ENCODE results near the gene ZNF516.
A peak's percentile ranks its signal among the peaks of the same experiment; 100 is the strongest.

The ZNF516 gene

DNA sequence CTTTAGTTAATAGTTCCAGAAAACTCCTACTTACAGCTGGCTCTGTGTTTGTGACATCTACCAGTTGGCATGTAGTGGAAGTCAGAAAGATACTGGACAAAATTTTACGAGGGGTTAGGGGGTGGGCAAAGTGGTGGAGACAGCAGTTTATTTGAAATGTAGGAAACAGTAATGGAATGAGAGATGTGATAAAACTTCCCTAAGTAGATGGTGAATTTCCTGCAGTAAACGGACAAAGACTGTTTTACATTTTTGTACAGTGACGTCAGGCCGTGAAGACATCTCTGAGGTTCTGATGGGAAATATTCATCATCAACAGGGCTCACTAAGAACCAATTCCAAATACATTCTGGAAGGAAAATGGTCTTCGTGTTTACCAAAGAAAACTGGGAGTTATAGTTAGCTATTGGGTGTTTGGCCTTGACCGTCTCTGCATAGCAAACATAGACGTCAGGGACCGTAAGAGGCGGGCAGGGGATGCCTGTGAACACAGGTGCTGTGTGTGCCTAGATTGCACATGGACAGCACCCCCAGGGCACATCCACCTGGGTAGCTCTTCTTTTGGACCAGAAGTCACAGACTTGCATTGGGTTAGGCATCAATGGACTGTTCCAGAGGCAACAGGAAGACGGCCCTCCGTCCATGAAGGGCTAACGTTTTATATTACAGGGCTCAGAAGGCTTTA is 131.5 kb downstream of the ZNF516 start:
- DNase-seq (ENCODE audit: low read depth, low spot score): no peak
- no peak overlapping the region for H3K4me3 ChIP-seq (ENCODE audit: low read length)

- DNase-seq (ENCODE audit: low read depth, low spot score): no peak
- H3K4me3 ChIP-seq (ENCODE audit: low read length): no peak overlapping the region
These were observed 132.4 kb downstream of the ZNF516 start for GRCh38 chr18:76362676-76363075.

DNA sequence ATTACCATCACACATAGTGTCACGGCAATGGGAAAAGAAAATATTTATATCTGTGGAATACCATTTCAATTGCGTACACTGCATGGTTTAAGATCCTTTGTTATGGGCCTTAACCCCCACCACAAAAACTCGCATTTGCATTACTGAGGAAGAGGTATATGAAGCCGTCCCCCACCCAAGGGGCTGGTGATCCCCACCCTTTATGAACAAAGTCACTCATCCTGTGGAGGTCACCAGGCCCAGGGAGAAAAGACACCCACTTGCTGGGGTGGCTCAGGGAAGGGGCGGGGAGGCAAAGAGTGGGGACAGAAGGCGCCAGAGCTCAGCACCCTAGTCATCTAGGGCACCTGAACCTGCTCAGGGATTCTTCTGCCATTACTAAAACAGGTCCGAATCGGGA is 133.8 kb downstream of the ZNF516 start:
- DNase-seq (ENCODE audit: low read depth, low spot score): no peak
- no peak overlapping the region for H3K4me3 ChIP-seq (ENCODE audit: low read length)

DNA sequence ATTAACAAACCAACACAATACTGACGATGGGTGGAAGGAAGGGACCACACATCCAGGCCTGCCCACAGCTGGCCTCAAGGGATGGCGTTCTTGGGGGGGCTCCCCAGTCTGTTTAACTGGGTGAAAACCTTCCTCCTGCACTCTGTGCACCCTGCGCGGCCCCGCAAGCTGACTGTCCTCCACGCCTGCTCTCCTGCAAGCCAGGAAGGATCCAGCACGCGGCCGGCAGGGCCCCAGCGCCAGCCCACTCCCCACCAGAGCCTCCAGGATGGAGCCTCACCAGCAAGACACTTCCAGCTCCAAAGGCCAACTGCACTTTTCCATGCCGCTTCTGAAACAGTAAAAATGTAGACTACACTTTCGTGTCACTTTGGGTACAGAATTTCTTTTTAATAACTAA is 135.1 kb downstream of the ZNF516 start:
- no peak overlapping the region for H3K4me3 ChIP-seq (ENCODE audit: low read length)
- DNase-seq (ENCODE audit: low read depth, low spot score): no peak

- no peak for DNase-seq (ENCODE audit: low read depth, low spot score)
- no peak overlapping the region for H3K4me3 ChIP-seq (ENCODE audit: low read length)
These were observed 136.3 kb downstream of the ZNF516 start for GRCh38 chr18:76358774-76359173.

GRCh38 chr18:76357585-76358260 is 137.3 kb downstream of the ZNF516 start:
- no peak overlapping the region for H3K4me3 ChIP-seq (ENCODE audit: low read length)
- no peak for DNase-seq (ENCODE audit: low read depth, low spot score)

DNA sequence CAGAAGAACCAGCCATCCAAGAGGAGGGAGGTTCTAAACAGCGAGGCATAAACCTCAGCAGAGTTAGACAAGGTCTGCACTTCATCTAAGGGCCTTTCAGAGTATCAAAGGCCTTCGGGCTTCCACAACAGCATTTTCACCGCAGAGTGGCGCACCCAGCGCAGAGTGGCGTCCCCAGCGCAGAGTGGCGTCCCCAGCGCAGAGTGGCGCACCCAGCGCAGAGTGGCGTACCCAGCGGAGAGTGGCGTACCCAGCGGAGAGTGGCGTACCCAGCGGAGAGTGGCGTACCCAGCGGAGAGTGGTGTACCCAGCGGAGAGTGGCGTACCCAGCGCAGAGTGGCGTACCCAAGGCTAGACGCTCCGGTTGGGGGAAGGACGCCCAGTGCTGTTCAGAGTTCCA is 137.9 kb downstream of the ZNF516 start:
- no peak for DNase-seq (ENCODE audit: low read depth, low spot score)

GRCh38 chr18:76356666-76357065 is 138.4 kb downstream of the ZNF516 start:
- no peak overlapping the region for H3K4me3 ChIP-seq (ENCODE audit: low read length)
- DNase-seq (ENCODE audit: low read depth, low spot score): no peak

More for the DNA sequence above, 137.9 kb downstream of the ZNF516 start:
- no peak overlapping the region for H3K4me3 ChIP-seq (ENCODE audit: low read length)

DNA sequence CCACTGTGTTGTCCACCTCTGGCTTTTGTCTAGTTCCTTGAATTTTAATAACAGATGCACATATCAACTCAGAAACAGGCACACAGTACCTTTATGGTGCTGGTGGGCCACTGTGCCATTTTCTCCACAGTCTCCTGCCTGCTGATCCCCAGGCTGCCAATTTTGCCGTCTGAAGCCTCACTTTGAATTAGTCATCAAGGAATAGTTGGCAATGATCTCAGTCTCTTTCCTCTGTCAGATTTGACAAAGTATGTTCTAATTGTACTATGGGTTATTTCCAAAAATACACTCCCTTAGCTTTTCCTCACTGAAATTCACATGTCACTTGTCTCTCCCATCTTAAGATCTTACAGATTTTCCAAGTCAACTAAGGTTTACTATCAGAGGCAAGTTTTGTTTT is 140.7 kb downstream of the ZNF516 start:
- H3K4me3 ChIP-seq (ENCODE audit: low read length): no peak overlapping the region
- no peak for DNase-seq (ENCODE audit: low read depth, low spot score)

- no peak overlapping the region for H3K4me3 ChIP-seq (ENCODE audit: low read length)
- no peak for DNase-seq (ENCODE audit: low read depth, low spot score)
These were observed 141.5 kb downstream of the ZNF516 start for GRCh38 chr18:76353500-76353899.

DNA sequence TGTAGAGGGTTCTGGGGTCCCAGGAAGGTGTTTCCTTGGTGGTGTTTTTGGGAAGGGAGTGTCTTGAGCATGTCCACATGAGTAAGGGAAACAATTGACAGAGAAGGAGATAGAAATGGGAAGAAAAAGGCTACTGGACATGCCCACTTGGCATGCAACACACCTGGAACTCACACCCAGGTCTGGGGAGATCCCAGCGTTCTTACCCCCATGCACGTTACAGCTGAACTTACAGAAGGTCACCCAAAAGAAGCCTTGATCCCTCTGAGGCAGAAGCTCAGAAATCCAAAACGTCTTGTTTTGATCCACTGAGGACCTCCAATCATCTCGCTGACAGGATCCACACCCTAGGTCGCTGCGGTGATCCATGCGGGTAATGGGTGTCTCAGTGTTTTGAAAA is 142.0 kb downstream of the ZNF516 start:
- no peak for DNase-seq (ENCODE audit: low read depth, low spot score)
- no peak overlapping the region for H3K4me3 ChIP-seq (ENCODE audit: low read length)

DNA sequence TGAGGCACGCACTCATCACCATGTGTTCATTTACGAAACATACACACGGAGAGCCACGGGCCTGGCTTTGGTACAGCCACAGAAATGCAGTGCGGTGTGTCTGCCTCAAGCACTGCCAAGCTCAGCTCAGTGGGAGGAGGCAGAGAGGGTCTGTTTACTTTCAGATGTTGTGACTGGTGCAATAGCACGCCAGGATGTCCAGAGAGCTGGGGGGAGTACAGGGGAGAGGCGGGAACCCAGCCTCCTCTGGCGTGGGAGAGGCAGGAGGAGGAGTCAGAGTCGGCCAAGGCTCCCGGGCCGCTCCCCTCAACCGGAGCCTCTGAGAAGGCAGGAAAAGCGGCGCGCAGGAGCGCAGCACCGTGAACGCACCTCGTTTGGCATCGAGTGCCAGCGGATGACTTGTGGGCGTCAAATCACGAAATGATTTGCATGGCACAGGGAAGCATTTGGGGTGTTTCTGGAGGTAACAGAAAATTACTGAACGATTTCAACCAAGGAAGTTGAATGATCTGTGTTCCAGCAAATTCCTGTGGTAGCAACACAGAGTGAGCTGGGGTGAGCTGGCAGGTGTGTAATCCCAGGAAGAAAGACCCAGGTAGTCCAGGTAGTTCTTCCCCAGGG is 143.0 kb downstream of the ZNF516 start:
- no peak overlapping the region for H3K4me3 ChIP-seq (ENCODE audit: low read length)
- DNase-seq (ENCODE audit: low read depth, low spot score): no peak

- no peak overlapping the region for H3K4me3 ChIP-seq (ENCODE audit: low read length)
- DNase-seq (ENCODE audit: low read depth, low spot score): no peak
These were observed 144.7 kb downstream of the ZNF516 start for GRCh38 chr18:76350134-76351025.

- peak; percentile 57 for DNase-seq (ENCODE audit: low read depth, low spot score)
- no peak overlapping the region for H3K4me3 ChIP-seq (ENCODE audit: low read length)
These were observed 145.9 kb downstream of the ZNF516 start for GRCh38 chr18:76349067-76349715.

GRCh38 chr18:76348267-76349066 is 146.6 kb downstream of the ZNF516 start:
- H3K4me3 ChIP-seq (ENCODE audit: low read length): no peak overlapping the region
- no peak for DNase-seq (ENCODE audit: low read depth, low spot score)

DNA sequence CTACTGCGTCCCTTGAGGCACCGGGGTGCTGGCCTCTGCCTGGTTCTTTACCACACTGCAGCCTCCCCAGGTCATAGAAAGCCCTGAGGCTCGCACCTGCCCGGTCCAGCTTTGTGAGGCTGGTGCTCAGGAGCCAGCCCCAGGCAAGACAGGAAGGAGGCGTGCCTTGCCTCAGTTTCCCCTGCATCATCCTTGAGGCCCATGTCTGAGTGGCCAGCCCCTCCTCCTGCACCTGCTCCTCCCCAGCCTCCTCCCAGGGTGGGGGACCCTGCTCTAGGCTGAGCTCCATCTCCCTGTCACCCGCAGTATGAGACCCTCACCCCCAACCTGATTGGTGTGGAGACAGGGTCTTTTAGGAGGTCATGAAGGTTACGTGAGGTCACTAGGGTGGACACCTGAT is 147.7 kb downstream of the ZNF516 start:
- DNase-seq (ENCODE audit: low read depth, low spot score): no peak
- H3K4me3 ChIP-seq (ENCODE audit: low read length): no peak overlapping the region

DNA sequence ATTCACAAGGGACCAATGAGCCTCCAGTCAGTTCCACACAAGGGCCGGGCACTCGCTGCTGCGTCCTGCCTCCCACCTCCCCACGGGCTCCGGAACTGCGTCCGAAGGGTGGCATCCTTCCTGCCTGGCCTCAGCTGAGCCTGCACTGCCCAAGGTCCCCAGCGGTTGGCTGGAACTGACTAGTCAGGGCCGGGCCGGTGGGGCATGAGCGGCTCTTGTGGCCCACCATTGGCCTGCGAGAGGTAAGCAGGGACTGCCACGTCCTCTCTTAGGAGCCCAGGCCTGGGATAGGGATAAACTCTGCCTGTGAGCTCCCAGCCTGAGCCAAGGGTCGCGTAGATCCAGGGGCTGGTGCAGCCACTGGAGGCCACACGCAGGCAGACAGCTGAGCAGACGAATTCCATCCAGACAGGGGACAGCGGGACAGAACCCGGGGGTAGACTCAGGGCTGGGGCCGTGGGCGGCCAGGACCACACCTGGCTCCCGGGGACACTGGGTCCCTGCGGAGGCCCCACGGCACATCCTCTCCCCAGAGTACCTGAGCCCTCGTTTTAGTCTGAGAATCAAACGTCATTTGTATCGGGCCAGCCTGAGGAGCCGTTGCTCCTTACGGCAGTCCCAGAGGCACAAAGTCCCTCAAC is 148.4 kb downstream of the ZNF516 start:
- no peak for DNase-seq (ENCODE audit: low read depth, low spot score)
- no peak overlapping the region for H3K4me3 ChIP-seq (ENCODE audit: low read length)

DNA sequence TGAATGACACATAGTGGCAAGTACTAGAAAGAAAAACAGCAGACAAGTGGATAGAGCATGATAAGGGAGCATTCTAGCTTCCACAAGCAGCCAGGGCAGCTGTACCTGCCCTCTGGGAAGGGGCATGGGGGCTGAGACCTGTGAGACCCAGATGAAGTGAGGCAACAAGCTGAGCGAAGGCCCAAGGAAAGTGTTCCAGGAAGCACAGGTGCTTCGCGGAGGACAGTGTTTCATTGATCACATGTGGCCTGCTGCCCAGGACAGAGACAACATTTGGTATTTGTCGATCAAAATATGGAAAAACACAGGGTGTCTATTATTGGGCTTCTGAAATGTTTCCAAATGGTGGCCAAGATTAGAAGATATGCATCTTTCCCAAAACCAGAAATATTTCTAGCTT is 149.1 kb downstream of the ZNF516 start:
- DNase-seq (ENCODE audit: low read depth, low spot score): no peak
- no peak overlapping the region for H3K4me3 ChIP-seq (ENCODE audit: low read length)

Data from Jurkat, Clone E6-1 (cell line).